Left hindlimb (tissue), 1 donor: ENCODE data around the gene DNASE2B.

Experiments used
- DNase-seq: peaks from one replicate; pipeline ENCODE4 v3.0.0-alpha.2; 2018

Gene DNASE2B, protein sequence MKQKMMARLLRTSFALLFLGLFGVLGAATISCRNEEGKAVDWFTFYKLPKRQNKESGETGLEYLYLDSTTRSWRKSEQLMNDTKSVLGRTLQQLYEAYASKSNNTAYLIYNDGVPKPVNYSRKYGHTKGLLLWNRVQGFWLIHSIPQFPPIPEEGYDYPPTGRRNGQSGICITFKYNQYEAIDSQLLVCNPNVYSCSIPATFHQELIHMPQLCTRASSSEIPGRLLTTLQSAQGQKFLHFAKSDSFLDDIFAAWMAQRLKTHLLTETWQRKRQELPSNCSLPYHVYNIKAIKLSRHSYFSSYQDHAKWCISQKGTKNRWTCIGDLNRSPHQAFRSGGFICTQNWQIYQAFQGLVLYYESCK

DNA sequence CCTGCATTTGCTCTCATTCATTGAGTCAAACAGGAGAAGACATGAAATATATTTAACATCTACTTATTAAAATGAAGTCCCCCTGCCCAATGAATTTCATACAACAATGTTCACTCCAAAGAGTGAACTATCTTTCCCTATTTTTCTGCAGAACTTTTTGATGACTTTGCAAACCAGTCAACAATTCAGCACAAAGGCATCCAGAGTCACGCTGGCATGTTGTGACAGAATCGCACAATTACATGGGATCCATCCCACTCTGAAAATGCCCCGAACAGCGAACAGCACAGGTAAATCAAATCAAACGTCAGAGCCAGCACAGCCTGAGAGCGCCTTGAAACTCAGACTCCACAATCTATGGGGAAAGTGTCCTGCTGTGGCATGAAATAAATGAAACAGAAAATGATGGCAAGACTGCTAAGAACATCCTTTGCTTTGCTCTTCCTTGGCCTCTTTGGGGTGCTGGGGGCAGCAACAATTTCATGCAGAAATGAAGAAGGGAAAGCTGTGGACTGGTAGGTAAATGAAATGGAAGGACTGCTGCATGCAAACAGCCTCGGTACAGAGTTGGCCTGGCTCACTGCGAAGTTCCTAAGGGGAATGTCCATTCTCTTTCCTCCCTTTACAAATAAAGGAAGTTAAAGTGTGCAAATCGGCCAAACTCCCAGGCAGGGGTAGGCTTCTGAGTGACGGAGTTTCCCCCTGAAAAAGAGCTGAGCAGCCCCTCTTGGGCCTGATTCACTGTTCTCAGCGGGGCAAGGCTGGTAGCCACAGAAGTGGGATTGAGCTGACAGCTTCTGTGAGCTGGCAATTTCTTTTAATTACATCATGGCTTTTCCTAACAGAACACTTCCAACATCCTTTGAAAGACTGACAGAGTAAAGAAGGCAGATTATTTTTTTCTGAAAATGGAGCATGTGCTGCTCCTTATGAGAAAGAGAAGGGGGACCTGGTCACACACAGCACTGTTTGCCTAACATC lies at the start of gene DNASE2B:
DNASE2B (plus strand) TSS at position 310 of the 981 bp plus-strand sequence; CDS start at position 391, 81 bp downstream.
- no peak for DNase-seq

DNA sequence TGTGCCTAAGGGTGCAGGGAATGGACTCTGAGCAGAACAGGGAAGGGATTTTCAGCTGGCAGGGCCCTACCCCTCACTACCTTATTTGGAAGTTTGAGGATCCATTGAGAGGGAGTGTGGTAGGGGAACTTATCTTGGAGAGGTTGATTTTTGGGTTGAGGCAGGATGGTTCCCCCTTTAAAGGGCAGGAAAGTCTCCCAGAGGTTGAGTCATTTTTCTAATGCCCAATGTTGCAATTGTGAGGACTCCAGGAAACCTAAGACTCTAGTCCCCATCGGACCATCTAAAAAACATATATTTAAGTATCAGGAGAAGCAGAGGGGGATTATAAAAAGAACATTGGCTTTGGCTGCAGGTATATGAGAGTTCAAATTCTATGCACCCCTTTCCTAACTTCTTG lies 49.5 kb upstream of the DNASE2B start:
- no peak for DNase-seq

DNA sequence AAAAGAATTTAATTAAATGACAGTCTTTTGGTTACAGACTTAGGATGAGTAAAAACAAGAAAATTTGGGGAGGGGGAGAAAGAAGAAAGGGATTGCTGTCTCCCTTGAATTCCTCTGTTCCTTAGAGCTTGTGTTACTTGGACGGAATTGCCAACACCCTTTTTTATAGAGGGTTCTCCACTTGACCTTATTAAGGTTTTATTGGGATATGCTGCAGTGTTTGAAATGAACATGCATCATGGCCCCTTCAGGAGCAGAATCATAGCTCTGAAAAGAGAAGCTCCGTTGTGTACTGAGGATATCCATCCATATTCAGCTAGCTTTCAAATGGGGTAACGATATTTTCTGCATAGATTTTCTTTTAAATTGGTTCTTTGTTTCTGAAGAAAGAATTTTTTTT lies 48.2 kb upstream of the DNASE2B start:
- no peak for DNase-seq

DNA sequence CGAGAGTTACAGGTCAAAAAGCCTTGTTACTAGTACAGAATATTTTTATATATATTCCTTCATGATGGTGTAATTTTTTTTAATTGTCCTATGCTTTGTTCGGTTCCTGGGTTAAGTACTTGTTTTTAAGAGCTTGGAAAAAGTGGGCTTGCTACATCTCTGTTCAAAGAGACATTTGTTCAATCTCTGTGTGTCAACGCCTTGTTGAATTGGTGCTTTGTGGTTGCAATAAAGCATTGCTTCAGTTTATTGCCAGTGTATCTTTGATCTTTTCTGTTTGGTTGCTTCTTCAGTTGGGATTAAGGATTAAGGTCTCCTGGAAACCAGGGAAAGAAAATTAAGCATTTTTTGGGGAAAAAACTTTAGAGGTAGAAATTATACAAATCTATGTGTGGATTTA lies 47.7 kb upstream of the DNASE2B start:
- DNase-seq = no peak

DNA sequence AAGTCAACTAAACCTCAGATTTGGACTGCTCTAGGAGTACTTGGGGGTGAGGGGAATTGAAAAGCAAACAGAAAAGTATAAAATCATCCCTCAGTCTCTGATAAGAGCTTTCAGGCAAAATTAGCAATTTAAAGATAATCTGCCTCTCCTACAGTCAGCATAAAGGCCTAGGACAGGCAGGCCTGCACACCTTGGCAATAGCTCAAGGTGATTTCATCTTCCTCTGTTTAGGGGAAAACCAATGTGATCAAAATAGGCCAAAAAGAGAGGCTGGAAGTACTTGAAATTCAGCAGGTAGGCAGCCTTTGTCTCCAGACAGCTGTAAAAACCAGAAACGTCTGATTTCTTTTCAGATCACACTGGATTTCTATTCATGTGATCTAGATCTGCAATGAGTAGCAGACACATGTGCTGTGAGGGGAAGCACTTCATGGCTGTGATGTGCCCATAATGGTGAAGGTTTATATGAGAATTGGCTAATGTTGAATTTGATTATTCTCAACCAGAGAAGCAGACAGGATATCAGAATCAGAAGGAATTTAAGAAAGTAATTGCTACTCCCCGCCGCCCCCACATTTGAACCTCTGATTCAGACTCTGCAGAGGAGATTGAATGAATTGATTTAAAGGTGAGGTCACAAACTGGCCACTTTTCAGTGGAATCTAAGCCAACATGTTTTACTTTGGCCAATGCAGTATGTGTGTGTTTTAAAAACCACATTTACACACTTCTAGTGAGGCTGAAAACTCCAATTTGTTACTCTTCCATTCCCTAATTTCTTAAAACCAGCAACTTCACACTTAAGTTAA lies 45.8 kb upstream of the DNASE2B start:
- DNase-seq = no peak

DNA sequence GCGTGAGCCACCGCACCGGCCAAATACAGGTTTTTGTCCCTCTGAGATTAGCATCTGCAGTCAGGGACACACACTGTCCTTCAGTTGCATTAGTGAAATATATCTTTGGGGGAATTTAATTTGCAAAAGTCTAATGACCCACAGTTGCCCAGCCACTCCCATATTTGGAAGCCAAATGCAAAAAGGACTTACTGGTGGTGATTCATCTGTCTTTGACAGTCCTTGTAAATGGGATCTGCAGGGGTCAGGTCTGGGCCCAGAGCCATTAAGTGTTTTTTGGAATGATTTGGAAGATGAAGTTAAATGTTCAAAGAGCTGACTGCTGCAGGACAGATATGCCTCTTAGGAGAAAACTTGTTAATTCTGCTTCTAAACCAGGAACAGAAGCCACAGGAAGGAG lies 44.6 kb upstream of the DNASE2B start:
- DNase-seq = no peak

DNA sequence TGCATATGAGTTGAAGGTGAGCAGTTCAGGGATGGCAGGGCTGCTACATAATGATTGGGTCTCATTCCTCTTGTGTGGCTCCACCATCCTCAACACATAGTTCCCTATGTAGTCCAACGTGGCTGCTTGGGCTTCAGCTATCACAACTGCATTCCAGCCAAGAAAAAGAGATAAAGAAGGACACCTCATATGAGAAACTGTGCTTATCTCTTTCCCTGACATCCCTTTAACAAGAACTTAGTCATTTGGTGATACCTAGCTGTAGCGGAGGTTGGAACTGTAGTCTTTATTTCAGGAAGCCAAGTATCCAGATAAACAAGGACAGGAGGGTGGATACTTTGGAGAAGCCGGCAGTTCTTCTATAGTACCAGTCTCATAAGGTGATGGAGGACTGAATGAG lies 42.7 kb upstream of the DNASE2B start:
- no peak for DNase-seq

DNA sequence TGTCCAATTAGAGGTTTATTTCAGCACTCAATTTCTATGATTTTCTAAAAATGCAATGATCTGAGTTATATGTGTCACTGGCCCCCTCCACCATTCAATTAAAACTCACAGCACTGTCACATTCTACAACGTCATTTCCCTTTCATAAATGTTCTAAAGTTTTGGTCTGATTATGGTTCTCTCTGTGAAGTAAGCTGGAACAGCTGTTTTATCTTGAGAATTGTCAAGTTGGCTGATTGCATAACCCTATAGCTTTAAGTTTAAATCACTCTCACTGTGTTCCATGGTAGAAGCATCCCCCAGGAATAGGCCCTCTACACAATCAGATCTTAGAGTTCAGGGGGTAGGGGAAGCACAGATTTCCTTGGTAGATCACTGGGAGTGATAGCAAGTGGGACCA lies 41.4 kb upstream of the DNASE2B start:
- no peak for DNase-seq

DNA sequence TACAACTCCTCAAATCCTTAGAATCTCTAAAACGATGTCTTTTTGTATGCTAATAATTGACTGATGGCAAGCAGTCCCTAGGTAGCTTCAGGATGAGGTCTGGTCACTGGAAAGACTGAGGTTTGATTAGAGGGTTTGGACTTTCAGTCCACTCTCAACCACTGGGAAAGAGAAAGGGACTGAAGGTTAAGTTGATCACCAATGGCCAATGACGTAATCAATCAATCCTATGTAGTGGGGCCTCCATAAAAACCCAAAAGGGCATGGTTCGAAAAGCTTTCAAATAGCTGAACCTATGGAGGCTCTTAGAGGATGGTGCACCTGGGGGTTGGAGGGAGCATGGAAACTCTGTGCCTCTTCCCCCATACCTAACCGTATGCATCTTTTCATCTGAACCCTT lies 39.6 kb upstream of the DNASE2B start:
- no peak for DNase-seq

DNA sequence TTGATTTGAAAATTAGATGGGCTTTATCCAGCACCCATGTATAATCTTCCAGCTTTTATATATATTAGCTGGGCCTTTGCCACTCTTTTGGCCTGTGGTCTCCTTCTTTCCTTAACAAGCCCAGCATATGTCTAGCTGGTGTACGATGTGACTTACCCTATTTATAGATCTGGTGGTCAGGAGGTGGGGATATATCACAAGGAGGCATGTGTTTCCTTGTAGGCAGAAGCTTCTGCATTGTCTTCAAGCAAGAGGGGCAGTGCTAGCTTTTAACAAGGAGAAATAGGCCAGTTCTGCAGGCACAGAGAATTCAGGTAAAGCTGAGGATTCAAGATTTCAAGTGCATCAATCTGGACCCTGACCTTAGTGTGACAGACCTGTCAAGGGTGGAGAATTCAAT lies 38.0 kb upstream of the DNASE2B start:
- no peak for DNase-seq

DNA sequence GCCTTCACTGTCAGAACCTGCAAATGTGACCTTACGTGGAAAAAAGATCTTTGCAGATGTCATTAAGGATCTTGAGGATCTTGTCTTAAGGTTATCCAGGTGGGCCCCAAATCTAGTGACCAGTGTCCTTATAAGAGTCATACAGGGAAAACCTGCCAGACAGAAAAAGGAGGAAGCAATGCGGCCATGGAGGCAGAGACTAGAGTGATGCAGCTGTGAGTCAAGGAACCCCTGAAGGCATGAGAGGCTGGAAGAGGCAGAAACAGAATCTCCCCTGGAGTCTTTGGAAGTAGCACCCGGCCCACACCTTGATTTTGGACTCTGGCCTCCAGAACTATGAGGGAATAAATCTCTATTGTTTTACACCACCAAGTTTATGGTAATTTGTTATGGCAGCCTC lies 36.5 kb upstream of the DNASE2B start:
- no peak for DNase-seq

DNA sequence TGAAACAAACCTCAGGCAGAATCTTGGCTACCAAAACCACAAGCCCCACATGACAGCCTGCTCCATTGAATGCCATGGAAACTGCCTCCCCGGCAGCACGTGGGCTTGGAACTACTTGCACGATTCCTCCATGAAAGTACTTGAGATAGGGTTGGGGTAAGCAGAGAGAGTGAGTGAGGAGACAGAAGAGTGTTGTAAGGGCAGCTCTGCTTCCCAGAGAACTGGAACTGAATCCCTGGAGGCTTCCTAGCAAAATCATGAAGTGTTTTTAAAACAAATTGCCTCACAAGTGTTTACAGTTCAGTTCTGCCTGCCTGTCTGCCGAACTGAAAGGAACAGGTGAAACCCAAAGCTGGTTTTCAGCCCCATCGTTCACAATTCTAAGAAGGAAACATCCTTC lies 35.3 kb upstream of the DNASE2B start:
- DNase-seq = no peak

DNA sequence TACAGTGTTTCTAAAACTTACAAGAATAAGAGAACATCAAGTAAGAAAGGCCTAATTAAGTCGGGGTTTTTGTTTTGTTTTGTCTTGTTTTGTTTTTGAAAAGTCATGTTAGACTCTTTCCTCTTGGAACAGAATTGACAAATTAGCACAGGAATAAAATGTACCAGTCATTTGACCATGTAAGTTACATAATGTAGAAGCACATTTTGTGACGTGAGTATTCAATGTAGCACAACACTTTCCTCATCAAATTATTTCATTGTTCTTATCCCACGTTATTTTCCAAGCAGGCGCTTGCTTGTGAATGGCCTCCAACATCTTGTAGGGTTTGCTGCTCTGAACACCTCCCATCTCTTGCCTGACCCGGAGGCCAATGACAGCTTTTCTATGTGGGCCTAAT lies 34.7 kb upstream of the DNASE2B start:
- no peak for DNase-seq

DNA sequence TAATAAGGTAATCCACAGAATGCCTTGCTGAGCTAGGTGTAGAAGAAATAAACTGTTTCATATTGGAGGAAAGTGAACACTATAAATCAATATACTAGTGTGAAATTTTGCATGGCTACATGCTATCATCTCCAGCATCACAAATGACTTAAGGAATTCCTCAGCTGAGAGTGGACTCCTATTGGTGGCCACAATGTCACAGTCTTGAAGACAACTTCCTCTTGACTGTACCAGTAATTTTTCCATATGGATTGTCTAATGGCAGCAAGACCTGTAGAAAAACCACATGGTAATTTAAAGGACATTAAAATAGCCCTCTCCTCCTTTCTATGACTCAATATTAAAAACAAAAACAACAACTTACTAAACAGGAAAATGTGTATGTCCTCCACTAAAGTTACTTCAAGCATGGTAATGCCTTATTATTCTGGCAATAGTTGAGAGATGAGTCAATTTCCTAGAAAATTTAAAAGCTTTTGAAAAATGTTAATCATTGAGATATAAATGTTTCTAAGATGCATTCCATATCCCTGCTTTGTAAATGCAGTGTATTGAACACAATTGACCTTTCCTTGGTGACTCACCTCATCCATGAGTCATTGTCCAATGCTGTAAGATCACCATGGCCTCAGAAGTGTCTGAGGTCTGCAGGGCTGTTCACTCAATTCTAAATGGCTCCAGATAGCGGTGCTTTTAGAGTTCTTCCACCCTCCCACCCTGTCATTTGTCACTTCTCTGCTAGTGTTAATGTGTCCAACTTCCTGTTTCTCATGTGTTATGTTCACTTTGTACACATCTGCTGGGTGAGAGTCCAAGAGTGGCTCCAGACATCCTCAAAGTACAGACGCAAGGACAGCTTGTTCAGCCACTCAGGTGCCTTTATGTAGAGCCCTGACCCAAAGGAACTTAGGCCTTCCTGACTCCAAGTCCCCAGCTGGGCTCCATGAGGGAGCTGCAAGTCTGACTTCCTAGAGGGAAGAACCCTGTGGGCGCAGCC lies 32.8 kb upstream of the DNASE2B start:
- DNase-seq = no peak

DNA sequence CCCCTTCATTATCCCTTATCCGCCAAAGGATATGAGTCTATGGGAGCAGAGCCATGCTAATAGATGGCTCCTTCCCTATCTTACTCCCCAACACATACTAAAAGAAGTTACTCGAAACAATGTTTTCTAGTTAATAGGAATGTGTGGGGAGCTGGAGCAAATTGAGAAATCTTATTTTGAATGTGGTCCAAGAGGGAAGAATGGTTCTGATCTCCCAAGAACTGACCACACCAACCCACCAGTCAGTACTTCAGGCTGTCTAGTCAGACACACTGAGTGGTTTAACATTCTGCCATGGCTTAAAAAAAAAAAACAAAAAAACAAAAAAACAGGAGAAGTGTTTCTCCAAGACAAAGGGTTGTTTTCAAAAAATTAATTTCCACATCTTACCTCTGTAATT lies 31.5 kb upstream of the DNASE2B start:
- no peak for DNase-seq

DNA sequence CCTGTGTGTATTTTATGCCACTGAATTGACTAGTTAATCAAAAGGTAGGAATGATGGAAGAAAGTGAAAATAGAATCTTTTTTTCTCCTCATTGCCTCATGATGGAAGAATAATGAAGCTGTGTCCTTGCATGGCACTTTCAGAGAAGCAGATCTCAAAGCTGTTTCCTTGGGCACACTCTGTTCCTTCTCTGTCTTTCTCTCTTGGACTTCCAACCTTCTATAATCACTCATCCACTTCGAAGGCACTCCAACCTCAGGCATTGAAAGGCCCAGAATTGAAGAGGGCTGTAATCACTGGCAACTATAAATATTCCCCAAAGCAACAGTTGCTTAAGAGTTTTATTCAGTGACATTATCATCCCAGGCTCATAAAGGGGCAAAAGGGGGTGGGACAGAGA lies 31.1 kb upstream of the DNASE2B start:
- no peak for DNase-seq

DNA sequence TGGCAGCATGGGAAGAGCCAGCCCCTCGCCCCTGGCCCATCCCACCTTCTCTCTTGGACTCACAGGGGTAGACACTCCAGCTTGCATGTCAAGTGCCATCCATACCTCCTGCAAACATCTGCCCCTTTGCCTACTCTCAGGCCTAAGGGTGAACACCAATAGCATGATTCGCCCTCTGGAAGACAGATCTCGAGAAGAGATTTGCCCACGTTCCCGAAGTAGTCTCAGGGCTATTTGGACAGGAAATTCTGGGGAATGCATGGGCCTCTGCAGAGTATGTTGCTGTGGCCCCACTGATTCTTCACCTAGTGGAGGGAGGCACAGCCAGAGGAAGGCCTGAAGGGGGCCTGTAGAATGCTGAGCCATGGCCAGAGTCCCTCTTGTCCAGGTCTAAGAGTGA lies 29.8 kb upstream of the DNASE2B start:
- DNase-seq = no peak

DNA sequence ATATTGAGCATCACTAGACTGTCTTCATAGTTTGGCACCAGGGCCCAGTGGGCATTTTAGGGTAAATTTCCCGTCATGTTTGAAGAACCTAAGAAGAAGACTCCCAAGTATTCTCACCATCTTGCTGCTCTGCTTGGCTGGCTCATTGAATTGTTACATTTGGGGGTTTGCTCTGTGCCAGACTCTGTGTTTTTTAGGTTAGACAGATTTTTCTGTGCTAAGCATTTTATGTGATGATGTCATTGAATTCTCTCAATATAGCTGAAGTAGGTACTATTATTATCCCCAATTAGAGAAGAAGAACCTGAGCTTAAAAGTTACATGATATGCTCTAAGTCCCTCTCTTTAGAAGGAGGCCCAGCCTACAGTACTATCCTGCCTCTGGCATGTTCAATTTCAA lies 28.0 kb upstream of the DNASE2B start:
- DNase-seq = no peak

DNA sequence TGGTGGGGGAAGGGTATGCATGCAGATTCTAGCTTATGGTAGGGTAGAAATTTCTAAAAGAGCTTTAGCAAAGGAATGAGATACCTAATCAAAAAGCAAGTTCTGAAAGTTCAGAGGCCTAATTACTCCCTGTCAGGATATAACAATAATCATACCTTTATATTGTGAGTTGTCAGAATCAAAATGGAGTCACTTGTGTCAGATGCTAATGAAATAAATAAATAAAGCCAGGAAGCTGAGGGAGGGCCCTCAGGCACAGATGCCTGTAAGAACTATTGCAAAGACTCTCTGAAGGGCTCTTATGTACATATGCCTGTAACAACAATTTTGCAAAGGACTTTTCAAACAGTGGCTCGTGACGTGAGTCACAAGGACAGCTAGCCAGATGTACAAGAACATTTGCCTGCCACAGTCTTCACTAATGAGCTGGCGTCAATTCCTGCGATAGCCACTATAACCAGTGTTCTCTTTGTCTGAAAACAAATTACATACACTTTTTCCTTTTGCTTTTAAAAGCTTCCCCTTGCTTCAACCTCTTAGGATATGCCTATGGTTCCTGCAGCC lies 27.4 kb upstream of the DNASE2B start:
- no peak for DNase-seq

DNA sequence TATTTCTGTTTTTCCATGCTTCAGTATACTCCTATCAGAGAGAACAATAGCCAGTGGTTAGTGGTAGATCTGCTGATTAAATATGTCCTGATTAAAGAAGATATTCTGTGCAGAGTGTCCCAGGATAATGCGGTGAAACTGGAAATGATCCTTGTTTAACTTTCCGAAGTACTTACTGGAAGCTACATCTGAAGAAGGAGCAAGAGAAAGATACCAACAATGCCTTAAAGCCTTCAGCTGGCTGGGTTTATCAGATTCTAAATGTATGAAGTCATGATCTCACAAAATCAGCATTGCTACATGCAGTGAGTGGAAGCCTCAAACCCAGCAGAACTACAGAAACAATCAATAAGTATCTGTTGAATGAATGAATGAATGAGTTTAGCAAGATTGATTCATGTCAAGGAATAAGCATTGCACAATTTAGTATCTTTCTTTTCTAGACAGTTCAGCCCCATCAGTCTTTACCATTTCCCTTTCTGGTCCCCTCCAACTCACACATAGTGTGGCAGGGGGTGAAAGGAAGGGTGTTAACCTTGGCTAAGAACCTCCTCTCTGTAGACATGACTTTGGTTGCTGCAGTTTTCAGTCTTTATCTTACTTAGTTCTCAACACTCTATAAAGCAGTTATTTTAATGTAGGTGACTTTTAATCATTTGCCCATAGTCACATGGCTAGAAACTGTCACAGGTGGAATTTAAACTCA lies 24.7 kb upstream of the DNASE2B start:
- no peak for DNase-seq
